Activated B cell treated with CpG ODN at 0.5 μM for 24 hours (primary cell): Measurements from ENCODE around the gene SNX6. TPM values are rescaled to one million over a fixed set of nuclear protein-coding genes. Genes with fewer than 3 reads are reported as not detected.

ENCODE experiments used
- ATAC-seq: fragments of 200-7000 bp; cut with Tn5 transposase; one replicate; pipeline ENCODE4 v1.10.0; 2021; ENCODE audit warnings: low read depth, mild to moderate bottlenecking, moderate library complexity
- CTCF ChIA-PET: fragments of 350-600 bp; sonication (Branson Sonifier 250); formaldehyde crosslinking; loops from one replicate; lab custom pipeline; 2021; ENCODE audit warnings: antibody characterized with exemption; lab: Charles Lee
- POLR2A ChIA-PET: fragments of 350-600 bp; sonication (Branson Sonifier 250); formaldehyde crosslinking; loops from one replicate; lab custom pipeline; 2021; ENCODE audit warnings: antibody characterized with exemption; lab: Charles Lee
- DNase-seq: peaks from one replicate; pipeline ENCODE4 v3.0.0; 2022
- H3K27ac Mint-ChIP-seq: one replicate; pipeline ENCODE4 v1.8.0; 2020; ENCODE audit warnings: mixed read lengths
- H3K27me3 Mint-ChIP-seq: one replicate; pipeline ENCODE4 v1.8.0; 2021; ENCODE audit warnings: mixed read lengths
- H3K36me3 Mint-ChIP-seq: one replicate; pipeline ENCODE4 v1.8.0; 2021; ENCODE audit warnings: low read depth, mixed read lengths
- H3K4me1 Mint-ChIP-seq: one replicate; pipeline ENCODE4 v1.8.0; 2021; ENCODE audit warnings: mixed read lengths
- H3K4me3 Mint-ChIP-seq: one replicate; pipeline ENCODE4 v1.8.0; 2020; ENCODE audit warnings: mild to moderate bottlenecking, mixed read lengths
- H3K9me3 Mint-ChIP-seq: one replicate; pipeline ENCODE4 v1.8.0; 2020; ENCODE audit warnings: mixed read lengths
- intact Hi-C: fragments of 100-400 bp; cut with micrococcal nuclease; formaldehyde crosslinking; loops from one replicate; pipeline ENCODE4 v1.15.1; 2024
- total RNA-seq: library from RNA; stranded (reverse); gene quantifications from 2 replicates; pipeline ENCODE4 v1.2.3, GENCODE V29; 2022
- TF ChIP-seq, protein P1 (sequence below): fragments of 200-600 bp; IDR thresholded peaks from one replicate; pipeline ENCODE4 v1.8.0; 2022; ENCODE audit warnings: antibody characterized with exemption, mild to moderate bottlenecking

SNX6 gene
- total RNA-seq, 1 donor from 2014 or later: 56.0 TPM

DNA sequence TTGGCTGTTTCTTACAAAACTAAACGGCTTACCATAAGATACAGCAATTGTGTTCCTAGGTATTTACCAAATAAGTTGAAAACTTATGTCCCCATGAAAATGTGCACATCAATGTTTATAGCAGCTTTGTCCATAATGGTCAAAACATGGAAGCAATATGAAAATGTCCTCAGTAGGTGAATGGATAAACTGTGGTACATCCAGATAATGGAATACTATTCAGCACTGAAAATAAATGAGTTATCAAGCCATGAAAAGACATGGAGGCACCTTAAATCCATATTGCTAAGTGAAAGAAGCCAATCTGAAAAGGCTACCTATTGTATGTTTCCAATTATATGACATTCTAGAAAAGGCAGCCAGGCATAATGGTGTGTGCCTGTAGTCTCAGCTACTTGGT lies 43.8 kb upstream of the SNX6 start:
- Mint-ChIP-seq H3K4me1 (no peaks in the 10 kb centered on the region), H3K36me3 (no peaks in the 10 kb centered on the region), H3K4me3 (no peak overlapping the region), H3K9me3 (no peaks in the 10 kb centered on the region), H3K27ac (no peak overlapping the region), H3K27me3 (no peaks in the 10 kb centered on the region)
- DNase-seq (no peak), ATAC-seq (no peak)
- CTCF ChIA-PET: interaction anchor here (0.8 to 5.0 kb wide), 6 partner anchors 42 to 748 kb away, joined by 3 to 46 read pairs (median 8); no protein-coding TSS in a partner anchor
- POLR2A ChIA-PET: no interaction called here
- intact Hi-C loops: loop anchor here (2.0 to 5.0 kb wide), 2 partner anchors 309 to 739 kb away; partner anchors contain the start of gene SRP54
- TF ChIP-seq, protein P1, sequence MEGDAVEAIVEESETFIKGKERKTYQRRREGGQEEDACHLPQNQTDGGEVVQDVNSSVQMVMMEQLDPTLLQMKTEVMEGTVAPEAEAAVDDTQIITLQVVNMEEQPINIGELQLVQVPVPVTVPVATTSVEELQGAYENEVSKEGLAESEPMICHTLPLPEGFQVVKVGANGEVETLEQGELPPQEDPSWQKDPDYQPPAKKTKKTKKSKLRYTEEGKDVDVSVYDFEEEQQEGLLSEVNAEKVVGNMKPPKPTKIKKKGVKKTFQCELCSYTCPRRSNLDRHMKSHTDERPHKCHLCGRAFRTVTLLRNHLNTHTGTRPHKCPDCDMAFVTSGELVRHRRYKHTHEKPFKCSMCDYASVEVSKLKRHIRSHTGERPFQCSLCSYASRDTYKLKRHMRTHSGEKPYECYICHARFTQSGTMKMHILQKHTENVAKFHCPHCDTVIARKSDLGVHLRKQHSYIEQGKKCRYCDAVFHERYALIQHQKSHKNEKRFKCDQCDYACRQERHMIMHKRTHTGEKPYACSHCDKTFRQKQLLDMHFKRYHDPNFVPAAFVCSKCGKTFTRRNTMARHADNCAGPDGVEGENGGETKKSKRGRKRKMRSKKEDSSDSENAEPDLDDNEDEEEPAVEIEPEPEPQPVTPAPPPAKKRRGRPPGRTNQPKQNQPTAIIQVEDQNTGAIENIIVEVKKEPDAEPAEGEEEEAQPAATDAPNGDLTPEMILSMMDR: no peak

DNA sequence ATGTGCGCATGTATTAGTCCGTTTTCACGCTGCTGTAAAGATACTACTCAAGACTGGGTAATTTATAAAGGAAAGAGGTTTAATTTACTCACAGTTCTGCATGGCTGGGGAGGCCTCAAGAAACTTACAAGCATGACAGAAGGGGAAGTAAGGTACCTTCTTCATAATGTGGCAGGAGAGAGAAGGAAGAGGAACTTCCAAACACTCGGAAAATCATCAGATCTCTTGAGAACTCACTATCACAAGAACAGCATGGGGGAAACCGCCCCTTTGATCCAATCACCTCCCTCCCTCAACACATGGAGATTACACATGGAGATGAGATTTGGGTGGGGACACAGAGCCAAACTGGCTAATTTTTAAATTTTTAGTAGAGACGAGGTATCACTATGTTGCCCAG lies 41.8 kb upstream of the SNX6 start:
- DNase-seq (no peak), ATAC-seq (no peak)
- no peak overlapping the region for H3K4me3 Mint-ChIP-seq
- TF ChIP-seq, protein P1: no peak
- intact Hi-C loops: loop anchor here (1.0 to 5.0 kb wide), 4 partner anchors 52 to 751 kb away; partner anchors contain the start of gene SRP54
- no peaks in the 10 kb centered on the region for H3K27me3 Mint-ChIP-seq
- H3K4me1 Mint-ChIP-seq: no peaks in the 10 kb centered on the region
- POLR2A ChIA-PET: interaction anchor here (0.6 kb wide), 1 partner anchor 36 kb away, joined by 3 read pairs; no protein-coding TSS in a partner anchor
- CTCF ChIA-PET: interaction anchor here (0.7 to 5.0 kb wide), 6 partner anchors 14 to 393 kb away, joined by 3 to 46 read pairs (median 3); no protein-coding TSS in a partner anchor
- no peaks in the 10 kb centered on the region for H3K36me3 Mint-ChIP-seq
- H3K27ac Mint-ChIP-seq: no peak overlapping the region
- no peaks in the 10 kb centered on the region for H3K9me3 Mint-ChIP-seq

DNA sequence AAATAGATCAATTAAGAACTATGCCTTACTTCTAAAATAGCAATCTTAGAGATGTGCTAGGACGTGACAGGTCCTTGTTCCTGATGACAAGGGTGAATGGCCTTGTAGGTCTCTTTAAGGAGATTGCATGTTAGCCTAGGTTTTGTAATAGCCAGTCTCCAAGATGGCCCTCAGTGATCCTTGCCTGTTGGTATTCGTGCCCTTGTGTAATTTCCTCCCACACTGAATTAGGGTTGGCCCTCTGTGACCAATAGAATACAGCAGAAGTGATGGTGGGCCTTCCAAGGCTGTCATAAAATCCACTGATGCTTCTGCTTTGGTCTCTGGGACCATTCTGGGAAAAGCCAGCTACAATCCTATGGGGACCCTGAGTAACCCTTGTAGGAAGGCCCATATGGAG lies 38.2 kb upstream of the SNX6 start:
- Mint-ChIP-seq H3K4me3 (no peak overlapping the region), H3K4me1 (no peaks in the 10 kb centered on the region), H3K36me3 (no peaks in the 10 kb centered on the region), H3K9me3 (no peaks in the 10 kb centered on the region), H3K27ac (no peak overlapping the region), H3K27me3 (no peaks in the 10 kb centered on the region)
- intact Hi-C loops: no loop called here
- POLR2A ChIA-PET: no interaction called here
- CTCF ChIA-PET: no interaction called here
- ATAC-seq (no peak), DNase-seq (no peak)
- TF ChIP-seq, protein P1: no peak

DNA sequence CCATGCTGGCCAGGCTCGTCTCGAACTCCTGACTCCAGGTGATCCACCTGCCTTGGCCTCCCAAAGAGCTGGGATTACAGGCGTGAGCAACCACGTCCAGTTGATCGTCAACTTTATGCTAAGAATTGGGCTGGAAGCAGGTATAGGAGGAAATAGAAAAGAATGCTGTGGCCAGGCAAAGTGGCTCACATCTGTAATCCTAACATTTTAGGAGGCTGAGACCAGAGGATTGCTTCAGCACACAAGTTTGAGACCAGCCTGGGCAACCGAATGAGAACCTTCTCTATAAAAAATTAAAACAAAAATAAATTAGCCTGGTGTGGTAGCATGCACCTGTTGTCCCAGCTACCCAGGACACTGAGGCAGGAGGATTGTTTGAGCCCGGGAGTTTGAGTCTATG lies 37.1 kb upstream of the SNX6 start:
- intact Hi-C loops: no loop called here
- no peak for DNase-seq
- Mint-ChIP-seq H3K27me3 (no peaks in the 10 kb centered on the region), H3K4me1 (no peaks in the 10 kb centered on the region), H3K4me3 (no peak overlapping the region), H3K27ac (no peak overlapping the region), H3K36me3 (no peaks in the 10 kb centered on the region), H3K9me3 (peaks cover 4% of the 10 kb centered on the region)
- CTCF ChIA-PET: no interaction called here
- ATAC-seq: no peak
- POLR2A ChIA-PET: no interaction called here
- TF ChIP-seq, protein P1: no peak

DNA sequence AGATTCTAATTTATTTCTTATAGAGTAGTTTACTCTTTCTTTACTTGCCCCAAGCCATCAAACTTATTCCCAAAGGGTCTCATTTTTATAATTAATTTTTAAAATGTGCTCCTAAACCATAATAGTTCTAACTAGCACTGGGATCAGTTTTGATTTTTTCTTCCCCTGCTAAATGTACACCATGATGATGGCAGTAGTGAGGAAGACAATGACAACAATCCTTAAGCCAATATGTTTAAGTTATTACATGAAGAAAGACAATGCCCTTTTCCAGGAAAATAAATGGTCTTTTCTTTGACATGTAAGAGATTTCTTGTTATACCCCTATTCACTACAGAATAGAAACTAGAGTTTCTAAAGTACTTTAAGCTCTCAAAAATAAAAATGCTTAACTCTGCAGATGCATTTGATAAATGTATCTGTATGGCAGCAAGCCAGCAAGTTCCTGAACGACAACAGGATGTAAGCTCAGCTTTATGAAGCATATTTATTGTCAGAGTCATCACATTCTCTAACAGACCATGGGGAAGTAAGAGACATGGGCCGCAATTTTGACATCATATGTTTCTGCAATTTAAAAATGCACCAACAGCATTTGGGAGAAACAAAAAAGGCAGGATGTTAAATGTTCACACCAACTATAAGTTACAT lies 36.0 kb upstream of the SNX6 start:
- intact Hi-C loops: no loop called here
- Mint-ChIP-seq H3K9me3 (peaks cover 6% of the 10 kb centered on the region), H3K27me3 (no peaks in the 10 kb centered on the region), H3K36me3 (no peaks in the 10 kb centered on the region), H3K4me3 (no peak overlapping the region), H3K27ac (no peak overlapping the region), H3K4me1 (no peaks in the 10 kb centered on the region)
- TF ChIP-seq, protein P1: no peak
- POLR2A ChIA-PET: no interaction called here
- DNase-seq (no peak), ATAC-seq (no peak)
- CTCF ChIA-PET: no interaction called here
